Activated naive CD4-positive, alpha-beta T cell treated with anti-CD3 and anti-CD28 coated beads, Interleukin-2, amount 10 ng/mL, durations not matched to agents 7 days and 5 days (primary cell): Measurements from ENCODE around the gene RASSF8.

Experiments
- CTCF ChIA-PET: fragments of 350-600 bp; sonication (Branson Sonifier 250); formaldehyde crosslinking; loops from one replicate; lab custom pipeline; 2021; ENCODE audit warnings: antibody characterized with exemption; lab: Charles Lee
- DNase-seq: peaks from one replicate; pipeline ENCODE4 v3.0.0-alpha.2; 2020
- H3K27ac Mint-ChIP-seq: one replicate; pipeline ENCODE4 v1.8.0; 2021; ENCODE audit warnings: mild to moderate bottlenecking, moderate library complexity, mixed read lengths
- H3K27me3 Mint-ChIP-seq: one replicate; pipeline ENCODE4 v1.8.0; 2021; ENCODE audit warnings: mild to moderate bottlenecking, mixed read lengths
- H3K36me3 Mint-ChIP-seq: one replicate; pipeline ENCODE4 v1.8.0; 2021; ENCODE audit warnings: mixed read lengths
- H3K4me1 Mint-ChIP-seq: one replicate; pipeline ENCODE4 v1.8.0; 2021; ENCODE audit warnings: mixed read lengths
- H3K4me3 Mint-ChIP-seq: one replicate; pipeline ENCODE4 v1.8.0; 2021; ENCODE audit warnings: mild to moderate bottlenecking, moderate library complexity, mixed read lengths
- H3K9me3 Mint-ChIP-seq: one replicate; pipeline ENCODE4 v1.8.0; 2021; ENCODE audit warnings: mixed read lengths

Gene RASSF8

GRCh38 chr12:25975682-25976081 lies 17.2 kb downstream of the RASSF8 start:
- Mint-ChIP-seq H3K36me3 (no peaks in the 10 kb centered on the region), H3K9me3 (no peaks in the 10 kb centered on the region), H3K27me3 (peaks cover 22% of the 10 kb centered on the region), H3K4me3 (no peak overlapping the region), H3K4me1 (no peaks in the 10 kb centered on the region), H3K27ac (no peak overlapping the region)
- DNase-seq, result no peak
- CTCF ChIA-PET, result no interaction called here

GRCh38 chr12:25976289-25976688 lies 17.8 kb downstream of the RASSF8 start:
- peaks cover 22% of the 10 kb centered on the region for H3K27me3 Mint-ChIP-seq
- no peak for DNase-seq
- H3K36me3 Mint-ChIP-seq, result no peaks in the 10 kb centered on the region
- no peak overlapping the region for H3K4me3 Mint-ChIP-seq
- H3K27ac Mint-ChIP-seq, result no peak overlapping the region
- no peaks in the 10 kb centered on the region for H3K9me3 Mint-ChIP-seq
- CTCF ChIA-PET, result no interaction called here
- no peaks in the 10 kb centered on the region for H3K4me1 Mint-ChIP-seq

- Mint-ChIP-seq H3K27ac (no peak overlapping the region), H3K27me3 (peaks cover 22% of the 10 kb centered on the region), H3K4me1 (no peaks in the 10 kb centered on the region), H3K9me3 (no peaks in the 10 kb centered on the region), H3K36me3 (no peaks in the 10 kb centered on the region), H3K4me3 (no peak overlapping the region)
- CTCF ChIA-PET, result no interaction called here
- no peak for DNase-seq
Measured at GRCh38 chr12:25977047-25977446, 18.6 kb downstream of the RASSF8 start.

- no peaks in the 10 kb centered on the region for H3K4me1 Mint-ChIP-seq
- no peak for DNase-seq
- no peak overlapping the region for H3K4me3 Mint-ChIP-seq
- H3K36me3 Mint-ChIP-seq, result no peaks in the 10 kb centered on the region
- H3K9me3 Mint-ChIP-seq, result no peaks in the 10 kb centered on the region
- H3K27me3 Mint-ChIP-seq, result peaks cover 9% of the 10 kb centered on the region
- H3K27ac Mint-ChIP-seq, result no peak overlapping the region
- CTCF ChIA-PET, result no interaction called here
Measured at GRCh38 chr12:25979059-25979458, 20.6 kb downstream of the RASSF8 start.

- no peak for DNase-seq
- CTCF ChIA-PET, result no interaction called here
Measured at GRCh38 chr12:25979563-25979962, 21.1 kb downstream of the RASSF8 start.

GRCh38 chr12:25980035-25980434 lies 21.6 kb downstream of the RASSF8 start:
- Mint-ChIP-seq H3K4me3 (no peak overlapping the region), H3K9me3 (no peaks in the 10 kb centered on the region), H3K27ac (no peak overlapping the region), H3K36me3 (no peaks in the 10 kb centered on the region), H3K4me1 (no peaks in the 10 kb centered on the region), H3K27me3 (peaks cover 4% of the 10 kb centered on the region)
- no peak for DNase-seq
- CTCF ChIA-PET, result no interaction called here

More at GRCh38 chr12:25979563-25979962, 21.1 kb downstream of the RASSF8 start:
- Mint-ChIP-seq H3K4me1 (no peaks in the 10 kb centered on the region), H3K36me3 (no peaks in the 10 kb centered on the region), H3K27ac (no peak overlapping the region), H3K9me3 (no peaks in the 10 kb centered on the region), H3K27me3 (peaks cover 9% of the 10 kb centered on the region), H3K4me3 (no peak overlapping the region)

- H3K27ac Mint-ChIP-seq, result no peak overlapping the region
- H3K4me3 Mint-ChIP-seq, result no peak overlapping the region
- no peaks in the 10 kb centered on the region for H3K9me3 Mint-ChIP-seq
- CTCF ChIA-PET, result no interaction called here
- H3K4me1 Mint-ChIP-seq, result no peaks in the 10 kb centered on the region
- no peak for DNase-seq
- peaks cover 4% of the 10 kb centered on the region for H3K27me3 Mint-ChIP-seq
- no peaks in the 10 kb centered on the region for H3K36me3 Mint-ChIP-seq
Measured at GRCh38 chr12:25981597-25981996, 23.1 kb downstream of the RASSF8 start.

- no peak overlapping the region for H3K27ac Mint-ChIP-seq
- no peaks in the 10 kb centered on the region for H3K36me3 Mint-ChIP-seq
- no peaks in the 10 kb centered on the region for H3K9me3 Mint-ChIP-seq
- CTCF ChIA-PET, result no interaction called here
- no peak for DNase-seq
- H3K27me3 Mint-ChIP-seq, result peaks cover 4% of the 10 kb centered on the region
- H3K4me3 Mint-ChIP-seq, result no peak overlapping the region
- H3K4me1 Mint-ChIP-seq, result no peaks in the 10 kb centered on the region
Measured at GRCh38 chr12:25982416-25982815, 23.9 kb downstream of the RASSF8 start.

GRCh38 chr12:25983625-25984024 lies 25.1 kb downstream of the RASSF8 start:
- Mint-ChIP-seq H3K4me1 (no peaks in the 10 kb centered on the region), H3K9me3 (no peaks in the 10 kb centered on the region), H3K27ac (no peak overlapping the region), H3K4me3 (no peak overlapping the region), H3K27me3 (peaks cover 4% of the 10 kb centered on the region), H3K36me3 (no peaks in the 10 kb centered on the region)
- CTCF ChIA-PET, result no interaction called here
- no peak for DNase-seq

GRCh38 chr12:25984759-25985158 lies 26.3 kb downstream of the RASSF8 start:
- H3K36me3 Mint-ChIP-seq, result no peaks in the 10 kb centered on the region
- no peaks in the 10 kb centered on the region for H3K9me3 Mint-ChIP-seq
- no peak overlapping the region for H3K4me3 Mint-ChIP-seq
- no peaks in the 10 kb centered on the region for H3K27me3 Mint-ChIP-seq
- no peak overlapping the region for H3K27ac Mint-ChIP-seq
- CTCF ChIA-PET, result no interaction called here
- H3K4me1 Mint-ChIP-seq, result no peaks in the 10 kb centered on the region
- no peak for DNase-seq

GRCh38 chr12:25985316-25986175 lies 27.1 kb downstream of the RASSF8 start:
- Mint-ChIP-seq H3K27ac (no peak overlapping the region), H3K4me3 (no peak overlapping the region), H3K9me3 (no peaks in the 10 kb centered on the region), H3K27me3 (no peaks in the 10 kb centered on the region), H3K36me3 (no peaks in the 10 kb centered on the region), H3K4me1 (no peaks in the 10 kb centered on the region)
- DNase-seq, result no peak
- CTCF ChIA-PET, result no interaction called here

GRCh38 chr12:25986180-25986579 lies 27.7 kb downstream of the RASSF8 start:
- H3K4me1 Mint-ChIP-seq, result no peaks in the 10 kb centered on the region
- H3K27ac Mint-ChIP-seq, result no peak overlapping the region
- no peak for DNase-seq
- no peaks in the 10 kb centered on the region for H3K36me3 Mint-ChIP-seq
- no peak overlapping the region for H3K4me3 Mint-ChIP-seq
- H3K9me3 Mint-ChIP-seq, result no peaks in the 10 kb centered on the region
- CTCF ChIA-PET, result no interaction called here
- H3K27me3 Mint-ChIP-seq, result no peaks in the 10 kb centered on the region

GRCh38 chr12:25988505-25988904 lies 30.0 kb downstream of the RASSF8 start:
- Mint-ChIP-seq H3K27me3 (peaks cover 3% of the 10 kb centered on the region), H3K36me3 (no peaks in the 10 kb centered on the region), H3K27ac (no peak overlapping the region), H3K4me3 (no peak overlapping the region), H3K4me1 (no peaks in the 10 kb centered on the region), H3K9me3 (no peaks in the 10 kb centered on the region)
- CTCF ChIA-PET, result no interaction called here
- DNase-seq, result no peak

- Mint-ChIP-seq H3K9me3 (no peaks in the 10 kb centered on the region), H3K4me3 (no peak overlapping the region), H3K4me1 (no peaks in the 10 kb centered on the region), H3K27ac (no peak overlapping the region), H3K27me3 (peaks cover 3% of the 10 kb centered on the region), H3K36me3 (no peaks in the 10 kb centered on the region)
- DNase-seq, result no peak
- CTCF ChIA-PET, result no interaction called here
Measured at GRCh38 chr12:25990495-25990894, 32.0 kb downstream of the RASSF8 start.

- no peak for DNase-seq
Measured at GRCh38 chr12:25992026-25992782, 33.7 kb downstream of the RASSF8 start.

More at GRCh38 chr12:25992026-25992782, 33.7 kb downstream of the RASSF8 start:
- Mint-ChIP-seq H3K27me3 (peaks cover 3% of the 10 kb centered on the region), H3K4me3 (no peak overlapping the region), H3K9me3 (no peaks in the 10 kb centered on the region), H3K36me3 (no peaks in the 10 kb centered on the region), H3K27ac (no peak overlapping the region), H3K4me1 (no peaks in the 10 kb centered on the region)
- CTCF ChIA-PET, result no interaction called here
